ENCODE measurements around the gene SPAG16. TPM values are rescaled to one million over a fixed set of nuclear protein-coding genes. Genes with fewer than 3 reads are reported as not detected.
"Not testable (repeated sequence)": the region's sequence is repeated elsewhere in the genome, so short reads cannot be mapped to it uniquely, and the experiment has no call there.

Gene SPAG16
- total RNA-seq, 1 donor from 2014 or later: 27.6 TPM

- intact Hi-C loops (cut with DNase I): no loop called here
- DNase-seq (ENCODE audit: low spot score): no peak
- ATAC-seq: no peak
Observed at GRCh38 chr2:213664817-213665216, 380.6 kb downstream of the SPAG16 start.

- ATAC-seq: no peak
- intact Hi-C loops (cut with DNase I): no loop called here
- DNase-seq (ENCODE audit: low spot score): no peak
Observed at GRCh38 chr2:213669657-213670056, 385.4 kb downstream of the SPAG16 start.

GRCh38 chr2:213678437-213679218 lies 394.4 kb downstream of the SPAG16 start:
- ATAC-seq (no peak), DNase-seq (ENCODE audit: low spot score) (no peak)
- intact Hi-C loops (cut with DNase I): no loop called here

- intact Hi-C loops (cut with DNase I): no loop called here
Observed at GRCh38 chr2:213679894-213680293, 395.6 kb downstream of the SPAG16 start.

DNA sequence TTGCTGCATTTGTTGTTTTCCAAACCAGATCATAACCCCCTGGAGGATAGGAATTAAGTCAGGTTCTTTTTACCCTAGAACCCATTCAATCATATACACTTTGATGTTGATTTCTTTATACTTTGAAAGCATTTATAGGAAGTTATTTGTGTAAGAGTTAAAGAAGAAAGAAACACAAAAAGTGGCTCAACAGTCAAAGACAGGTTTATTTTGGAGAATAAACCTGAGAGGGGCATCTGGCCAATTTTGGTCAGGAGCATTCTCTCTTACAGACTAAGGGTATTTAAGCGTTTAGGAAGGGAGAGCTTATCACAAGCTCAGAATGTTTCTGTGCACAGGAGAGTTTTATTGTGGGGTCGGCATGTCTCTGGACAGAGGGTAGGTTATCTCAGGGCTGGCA lies 398.0 kb downstream of the SPAG16 start:
- DNase-seq (ENCODE audit: low spot score): no peak
- intact Hi-C loops (cut with DNase I): no loop called here
- no peak for ATAC-seq

More at GRCh38 chr2:213679894-213680293, 395.6 kb downstream of the SPAG16 start:
- DNase-seq (ENCODE audit: low spot score) (no peak), ATAC-seq (no peak)

DNA sequence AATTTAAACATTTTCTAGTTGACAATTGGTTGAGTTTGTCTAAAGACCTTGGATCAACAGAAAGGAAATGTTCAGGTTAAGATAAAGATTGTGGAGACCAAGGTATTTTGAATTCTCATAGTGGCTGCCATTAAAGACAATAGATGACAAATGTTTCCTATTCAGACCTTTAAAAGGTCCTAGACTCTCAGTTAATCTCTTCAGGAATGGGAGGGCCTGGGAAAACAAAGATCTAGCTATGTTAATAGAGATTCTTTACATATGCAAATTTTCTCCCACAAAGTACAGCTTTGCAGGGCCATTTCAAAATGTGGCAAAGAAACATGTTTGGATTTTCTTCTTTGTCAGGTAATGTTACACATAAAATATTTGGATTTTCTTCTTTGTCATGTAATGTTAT lies 403.9 kb downstream of the SPAG16 start:
- no peak for ATAC-seq
- intact Hi-C loops (cut with DNase I): no loop called here
- no peak for DNase-seq (ENCODE audit: low spot score)

DNA sequence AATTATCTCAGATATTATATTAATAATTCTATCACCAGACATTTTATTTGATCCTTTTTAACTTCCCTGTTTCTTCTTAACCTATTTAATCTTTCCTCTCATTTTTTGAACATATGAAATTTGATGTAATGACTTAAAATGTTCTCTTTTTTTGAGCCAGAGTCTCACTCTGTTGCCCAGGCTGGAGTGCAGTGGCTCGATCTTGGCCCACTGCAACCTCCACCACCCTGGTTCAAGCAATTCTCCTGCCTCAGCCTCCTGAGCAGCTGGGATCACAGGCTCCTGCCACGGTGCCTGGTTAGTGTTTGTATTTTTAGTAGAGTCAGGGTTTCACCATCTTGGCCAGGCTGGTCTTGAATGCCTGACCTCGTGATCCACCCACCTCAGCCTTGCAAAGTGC lies 404.6 kb downstream of the SPAG16 start:
- ATAC-seq; DNase-seq (ENCODE audit: low spot score); intact Hi-C loops (cut with DNase I): not testable (repeated sequence)

GRCh38 chr2:213689585-213689984 lies 405.3 kb downstream of the SPAG16 start:
- intact Hi-C loops (cut with DNase I): no loop called here
- DNase-seq (ENCODE audit: low spot score) (no peak), ATAC-seq (no peak)

DNA sequence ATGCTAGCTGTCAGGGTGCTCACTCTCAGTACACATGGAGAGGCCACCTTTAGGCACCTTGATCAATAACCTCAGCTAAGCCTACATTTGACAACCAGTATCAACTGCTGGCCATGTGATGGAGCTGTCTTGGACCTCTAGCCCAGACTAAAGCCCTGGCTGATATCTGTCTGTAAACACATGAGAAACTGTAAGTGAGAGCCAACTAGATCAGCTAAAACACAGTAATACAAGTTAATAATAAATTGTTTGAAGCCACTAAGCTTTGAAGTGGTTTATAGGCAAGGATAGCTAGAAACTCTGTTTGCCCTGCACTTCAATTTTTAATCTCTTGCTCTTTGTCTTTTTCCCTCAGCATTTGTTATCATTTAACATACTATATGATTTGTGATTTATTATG lies 407.1 kb downstream of the SPAG16 start:
- ATAC-seq (no peak), DNase-seq (ENCODE audit: low spot score) (no peak)
- intact Hi-C loops (cut with DNase I): no loop called here

DNA sequence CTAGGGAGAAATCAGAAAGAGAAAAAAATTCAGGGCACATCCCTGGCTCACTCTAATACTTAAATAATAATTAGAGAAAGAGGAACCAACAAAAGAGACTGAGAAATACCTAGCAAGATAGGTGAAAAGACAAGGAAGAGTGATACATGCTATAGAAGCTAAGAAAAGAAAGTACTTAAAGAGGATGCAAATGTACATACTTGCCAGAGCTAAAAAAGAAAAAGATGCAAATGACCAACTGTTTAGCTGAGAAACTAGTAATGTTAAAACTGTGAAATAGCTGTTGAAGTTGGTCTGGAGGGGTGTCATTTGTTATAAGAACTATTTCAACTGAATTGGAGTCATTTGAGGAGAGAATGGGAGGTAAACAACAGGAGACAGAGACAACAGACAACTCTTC lies 412.2 kb downstream of the SPAG16 start:
- intact Hi-C loops (cut with DNase I): no loop called here
- ATAC-seq (no peak), DNase-seq (ENCODE audit: low spot score) (no peak)

GRCh38 chr2:213701365-213701764 lies 417.1 kb downstream of the SPAG16 start:
- intact Hi-C loops (cut with DNase I); ATAC-seq; DNase-seq (ENCODE audit: low spot score): not testable (repeated sequence)

DNA sequence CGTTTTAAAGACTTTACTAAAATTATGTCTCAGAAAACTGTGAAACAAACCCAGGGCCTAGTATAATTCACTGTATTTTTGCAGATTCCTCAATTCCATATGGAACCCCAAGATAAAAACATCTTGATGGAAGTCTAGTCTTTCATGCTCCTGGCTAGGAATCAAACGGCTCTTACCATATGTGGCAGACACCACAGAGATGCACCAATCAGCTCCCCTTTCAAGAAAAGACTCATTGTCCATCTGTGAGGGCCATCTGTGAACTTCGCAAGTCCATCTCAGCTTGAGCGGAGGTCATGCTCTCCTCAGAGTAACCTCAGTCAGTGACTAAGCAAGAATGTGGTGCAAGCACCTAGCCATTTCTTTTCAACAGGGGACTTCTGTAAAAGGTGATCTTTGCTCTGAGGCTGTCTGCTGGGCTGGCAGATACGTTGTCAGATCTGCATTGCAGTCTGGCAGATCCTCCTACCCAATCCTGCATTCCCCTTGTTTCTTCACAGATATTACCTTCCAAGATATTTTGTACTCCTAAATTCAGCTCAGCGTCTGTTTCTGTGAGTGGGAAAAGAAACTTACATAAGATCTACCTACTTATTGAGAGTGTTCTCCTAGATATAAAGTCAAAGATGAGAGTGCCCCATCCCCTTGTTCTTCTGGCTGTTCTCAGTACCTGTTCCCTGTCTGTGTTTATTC lies 419.3 kb downstream of the SPAG16 start:
- ATAC-seq (no peak), DNase-seq (ENCODE audit: low spot score) (no peak)
- intact Hi-C loops (cut with DNase I): no loop called here

DNA sequence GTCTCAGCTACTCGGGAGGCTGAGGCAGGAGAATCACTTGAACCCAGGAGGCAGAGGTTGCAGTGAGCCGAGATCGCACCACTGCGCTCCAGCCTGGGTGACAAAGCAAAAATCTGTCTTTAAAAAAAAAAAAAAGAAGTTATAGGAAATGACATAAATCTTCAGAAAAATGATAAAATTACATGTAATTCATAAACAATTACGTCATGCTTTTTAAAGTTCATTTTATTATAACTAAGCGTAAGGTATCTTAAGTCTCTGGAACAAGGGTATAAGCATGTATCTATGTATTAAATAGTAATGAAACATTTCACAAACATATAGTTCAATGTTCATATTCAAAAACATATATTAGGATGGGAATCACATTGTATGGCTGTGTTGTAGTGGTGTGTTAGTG lies 425.9 kb downstream of the SPAG16 start:
- intact Hi-C loops (cut with DNase I): no loop called here
- ATAC-seq (no peak), DNase-seq (ENCODE audit: low spot score) (no peak)

GRCh38 chr2:213718411-213718810 lies 434.1 kb downstream of the SPAG16 start:
- DNase-seq (ENCODE audit: low spot score); ATAC-seq; intact Hi-C loops (cut with DNase I): not testable (repeated sequence)

- ATAC-seq: no peak
- intact Hi-C loops (cut with DNase I): no loop called here
- DNase-seq (ENCODE audit: low spot score): no peak
Observed at GRCh38 chr2:213722565-213722964, 438.3 kb downstream of the SPAG16 start.

DNA sequence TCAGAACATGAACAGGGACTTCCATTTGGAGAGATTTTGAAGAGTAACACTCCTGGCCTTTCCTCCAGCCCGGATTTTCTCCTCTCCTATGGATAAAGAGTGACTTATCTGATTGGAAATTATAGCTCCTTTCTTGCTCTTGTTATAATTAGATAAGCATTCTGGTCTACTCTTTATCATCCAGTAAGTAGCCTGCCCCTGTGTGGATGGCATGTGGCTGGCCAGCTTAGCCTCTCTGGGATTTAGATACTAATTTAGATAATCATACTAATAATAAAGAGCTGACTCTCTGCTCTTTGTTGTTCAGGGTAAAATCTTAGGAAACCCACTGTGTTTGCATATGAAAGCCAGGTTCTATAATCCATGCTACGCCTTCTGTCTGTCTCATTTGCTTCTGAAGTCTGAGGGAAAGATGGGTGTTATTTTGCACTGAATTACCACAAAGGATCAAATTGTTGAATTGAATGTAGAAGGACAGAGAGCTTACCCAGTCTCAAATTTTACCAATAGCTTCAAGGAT lies 438.8 kb downstream of the SPAG16 start:
- DNase-seq (ENCODE audit: low spot score) (no peak), ATAC-seq (no peak)
- intact Hi-C loops (cut with DNase I): no loop called here

DNA sequence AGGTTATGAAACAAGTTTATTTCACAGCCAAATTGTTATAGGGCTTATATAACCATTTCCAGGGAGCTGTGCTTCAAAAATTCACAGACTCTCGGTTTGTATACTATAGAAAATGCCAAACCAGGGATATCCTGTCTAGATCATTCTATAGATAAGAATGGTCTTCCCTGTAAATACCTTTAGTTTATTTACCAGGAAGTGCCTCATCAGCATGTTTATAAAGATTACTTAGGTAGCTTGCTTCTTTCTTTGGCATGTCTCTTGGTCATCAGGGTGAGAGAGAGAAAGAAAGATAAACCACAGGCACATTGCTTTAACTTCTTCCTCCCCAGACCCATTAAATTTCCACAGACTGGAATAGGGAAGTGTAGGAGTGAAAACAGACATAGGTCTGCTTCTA lies 439.4 kb downstream of the SPAG16 start:
- DNase-seq (ENCODE audit: low spot score) (no peak), ATAC-seq (no peak)
- intact Hi-C loops (cut with DNase I): no loop called here

DNA sequence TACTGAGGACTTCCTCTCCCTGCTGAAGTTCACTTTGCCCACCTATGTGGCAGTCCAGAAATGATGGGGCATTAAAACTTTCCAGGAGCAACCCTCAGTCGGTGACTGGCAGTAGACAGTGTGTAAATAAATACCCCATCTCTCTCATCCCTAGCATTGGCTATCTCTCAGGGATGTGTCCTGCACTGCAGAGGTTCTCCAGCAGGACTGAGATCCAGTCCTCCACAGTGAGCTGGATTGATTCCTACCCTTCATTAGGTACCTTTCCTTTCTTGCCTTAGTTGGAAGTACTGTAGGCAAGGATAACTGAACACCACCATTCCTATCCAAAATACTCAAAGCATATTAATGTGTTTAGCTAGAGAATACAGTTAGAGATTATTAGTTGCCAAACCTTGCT lies 441.8 kb downstream of the SPAG16 start:
- ATAC-seq: no peak
- no peak for DNase-seq (ENCODE audit: low spot score)
- intact Hi-C loops (cut with DNase I): no loop called here

- intact Hi-C loops (cut with DNase I): no loop called here
- DNase-seq (ENCODE audit: low spot score): no peak
- ATAC-seq: no peak
Observed at GRCh38 chr2:213733893-213734292, 449.6 kb downstream of the SPAG16 start.

DNA sequence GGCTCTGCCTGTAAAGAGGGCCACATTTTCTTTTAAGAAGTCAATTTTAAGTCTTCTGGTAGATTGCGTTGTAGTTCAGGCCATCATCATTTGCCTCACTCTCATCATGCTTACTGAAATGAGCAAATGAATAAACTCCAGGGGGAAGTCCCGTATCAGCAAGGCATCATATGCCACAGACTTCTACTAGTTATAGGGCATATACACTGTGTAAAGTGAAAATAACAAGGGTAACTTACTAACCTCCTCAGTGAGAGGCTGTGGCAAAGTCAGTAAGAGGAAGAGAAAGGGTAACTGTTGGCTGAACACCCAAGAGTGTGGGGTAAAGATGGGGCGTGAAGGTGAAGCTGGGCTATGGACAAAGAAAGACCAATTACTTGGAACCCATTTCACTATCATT lies 456.2 kb downstream of the SPAG16 start:
- ATAC-seq: no peak
- no peak for DNase-seq (ENCODE audit: low spot score)
- intact Hi-C loops (cut with DNase I): no loop called here

Data from sciatic nerve (tissue), 2 donors.